Activated CD8-positive, alpha-beta memory T cell treated with anti-CD3 and anti-CD28 coated beads, Interleukin-2, amount 50 U/mL, for 1 hour (primary cell): ENCODE data around the gene ZNF785.
"Not testable (repeated sequence)": the region's sequence is repeated elsewhere in the genome, so short reads cannot be mapped to it uniquely, and the experiment has no call there.

Experiments used
- DNase-seq: peaks from one replicate; pipeline ENCODE4 v3.0.0-alpha.2; 2020; ENCODE audit errors: extremely low read depth

The ZNF785 gene

DNA sequence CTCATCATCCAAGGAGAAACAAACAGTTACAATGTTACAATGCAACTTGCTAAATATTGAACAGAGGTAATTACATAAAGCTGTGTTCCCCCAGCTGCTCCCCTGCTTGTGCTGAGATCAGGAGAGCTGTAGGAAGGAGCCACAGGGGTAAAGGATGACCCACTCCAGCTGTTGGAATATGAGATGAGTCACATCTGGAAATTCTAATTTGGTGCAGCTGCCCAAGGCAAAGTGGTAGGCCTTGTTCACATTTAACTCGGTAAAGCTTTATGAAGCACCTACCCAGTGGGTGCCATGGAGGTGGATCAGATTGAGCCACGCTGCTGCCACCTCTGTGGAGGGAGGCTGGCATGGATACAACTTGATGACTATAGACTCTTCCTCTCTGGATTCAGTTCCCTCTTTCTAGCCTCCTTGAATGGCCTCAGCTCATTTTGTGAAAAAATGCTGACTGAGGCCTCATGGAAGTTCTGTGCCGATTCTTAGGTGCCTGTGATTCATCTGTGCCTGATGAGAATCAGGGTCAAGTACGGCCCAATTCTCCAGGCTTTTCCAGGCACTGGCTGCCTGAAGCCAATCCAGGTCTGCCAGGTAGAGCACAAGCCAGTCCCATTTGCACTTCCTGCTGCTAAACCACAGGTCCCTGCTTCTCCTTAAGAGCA, 17.2 kb upstream of the ZNF785 start:
- DNase-seq, result no peak

GRCh38 chr16:30601966-30602365, 16.5 kb upstream of the ZNF785 start:
- DNase-seq, result no peak

GRCh38 chr16:30600929-30601328, 15.4 kb upstream of the ZNF785 start:
- no peak for DNase-seq

- DNase-seq, result no peak
These were observed 14.7 kb upstream of the ZNF785 start for GRCh38 chr16:30600215-30600614.

- no peak for DNase-seq
These were observed 7.4 kb upstream of the ZNF785 start for GRCh38 chr16:30592871-30593270.

GRCh38 chr16:30590869-30591268, 5.4 kb upstream of the ZNF785 start:
- not testable (repeated sequence) for DNase-seq

DNA sequence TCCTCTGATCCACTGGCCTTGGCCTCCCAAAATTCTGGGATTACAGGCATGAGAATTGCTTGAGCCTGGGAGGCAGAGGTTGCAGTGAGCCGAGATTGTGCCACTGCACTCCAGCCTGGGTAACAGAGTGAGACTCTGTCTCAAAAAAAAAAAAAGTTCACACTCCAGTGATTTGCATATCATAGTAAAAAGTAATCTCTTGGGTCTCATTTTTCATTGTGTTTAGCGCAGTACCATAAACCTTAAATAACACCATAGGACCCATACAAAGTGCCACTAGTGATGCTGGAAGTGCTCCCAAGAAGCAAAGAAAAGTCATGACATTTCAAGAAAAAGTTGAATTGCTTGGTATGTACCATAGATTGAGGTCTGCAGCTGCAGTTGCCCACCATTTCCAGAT, 4.1 kb upstream of the ZNF785 start:
- not testable (repeated sequence) for DNase-seq

GRCh38 chr16:30588651-30589050, 3.2 kb upstream of the ZNF785 start:
- no peak for DNase-seq

DNA sequence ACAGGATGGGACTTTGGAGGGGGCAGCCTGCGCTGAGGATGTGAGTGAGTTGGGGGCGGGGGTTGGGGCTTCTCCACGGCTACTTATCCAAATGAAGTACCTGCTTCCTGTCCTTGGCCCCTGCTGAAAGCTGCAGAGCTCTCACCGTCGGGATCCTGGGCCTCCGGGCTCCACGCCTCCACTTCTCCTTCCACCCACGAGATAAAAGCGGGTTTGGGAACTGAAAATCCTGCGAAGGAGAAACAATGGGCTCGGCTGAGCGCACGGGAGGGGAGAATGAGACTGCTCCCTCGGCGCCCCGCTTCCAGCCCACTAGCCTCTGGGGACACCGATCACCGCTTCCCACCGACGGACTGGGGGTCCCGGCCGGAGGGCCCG, 486 bp downstream of the ZNF785 start:
- DNase-seq, result no peak

GRCh38 chr16:30582611-30583340, 2.7 kb downstream of the ZNF785 start:
- no peak for DNase-seq

DNA sequence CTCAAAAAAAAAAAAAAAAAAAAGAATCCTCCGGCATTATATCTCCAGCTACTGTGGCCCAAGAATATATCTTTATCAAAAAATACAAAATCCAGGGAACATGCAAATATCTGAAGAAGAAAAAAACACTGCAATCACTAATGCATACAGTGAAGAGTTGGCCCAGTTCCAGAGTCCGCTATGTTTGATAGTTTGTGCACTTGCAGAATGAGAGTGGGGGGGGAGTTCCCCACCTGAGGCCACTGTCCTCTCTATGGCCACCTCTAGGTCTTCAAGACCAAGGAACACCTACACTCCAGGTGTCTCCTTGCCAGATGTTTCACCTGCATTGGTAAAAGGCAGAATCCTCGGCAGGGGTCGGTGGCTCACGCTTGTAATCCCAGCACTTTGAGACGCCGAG, 4.0 kb downstream of the ZNF785 start:
- DNase-seq, result no peak

DNA sequence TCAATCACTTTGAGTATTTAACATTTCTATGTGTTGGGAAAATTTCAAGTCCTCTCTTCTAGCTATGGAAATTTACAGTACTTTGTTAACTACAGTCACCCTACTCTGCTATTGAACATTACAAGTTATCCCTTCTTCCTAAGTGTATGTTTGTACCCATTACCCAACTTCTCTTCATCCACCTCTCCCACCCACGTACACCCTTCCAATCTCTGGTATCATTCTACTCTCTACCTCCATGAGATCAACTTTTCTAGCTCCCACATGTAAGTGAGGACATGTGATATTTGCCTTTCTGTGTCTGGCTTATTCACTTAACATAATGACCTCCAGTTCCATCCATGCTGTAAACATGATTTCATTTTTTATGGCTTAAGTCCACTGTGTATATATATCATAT, 10.8 kb downstream of the ZNF785 start:
- DNase-seq, result no peak

GRCh38 chr16:30571445-30572322, 13.8 kb downstream of the ZNF785 start, which contains the start of gene ZNF688:
ZNF688 (minus strand) TSS chr16:30571714; CDS start chr16:30571629, 85 bp downstream.
- DNase-seq, result peak; percentile 95

GRCh38 chr16:30570636-30571444, 14.7 kb downstream of the ZNF785 start:
- no peak for DNase-seq

- no peak for DNase-seq
These were observed 15.5 kb downstream of the ZNF785 start for GRCh38 chr16:30569746-30570635.

GRCh38 chr16:30569281-30569680, 16.2 kb downstream of the ZNF785 start:
- no peak for DNase-seq

DNA sequence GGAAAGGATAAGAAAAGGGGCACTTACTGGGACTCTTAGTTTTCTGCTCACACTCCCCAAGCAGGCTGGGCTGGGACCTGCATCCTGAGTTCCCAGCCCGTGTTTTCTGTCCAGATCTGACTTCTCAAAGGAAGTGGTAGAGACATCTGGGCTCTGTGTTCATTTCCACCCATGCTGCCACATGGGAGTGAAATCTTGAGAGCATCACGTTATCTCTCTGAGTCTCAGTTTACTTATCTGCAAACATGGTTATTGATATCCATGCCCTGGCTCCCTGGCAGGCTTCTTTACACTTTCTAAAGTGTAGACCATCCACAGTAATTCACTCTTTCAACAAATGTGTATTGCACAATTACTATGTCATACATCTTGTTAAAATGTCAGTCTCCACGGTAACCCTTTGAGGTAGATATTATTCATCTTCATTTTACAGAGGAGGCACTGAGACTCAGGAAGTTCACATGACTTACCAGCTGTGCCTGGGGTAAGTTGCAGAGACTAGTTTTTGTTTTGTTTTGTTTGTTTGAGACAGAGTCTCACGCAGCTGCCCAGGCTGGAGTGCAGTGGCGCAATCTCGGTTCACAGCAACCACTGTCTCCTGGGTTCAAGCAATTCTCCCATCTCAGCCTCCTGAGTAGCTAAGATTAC, 17.4 kb downstream of the ZNF785 start:
- no peak for DNase-seq

- no peak for DNase-seq
These were observed 18.1 kb downstream of the ZNF785 start for GRCh38 chr16:30567160-30567990.

- DNase-seq, result no peak
These were observed 19.0 kb downstream of the ZNF785 start for GRCh38 chr16:30566531-30566930.
